HS-27A (cell line): ENCODE measurements around the gene ENDOG.
"Not testable (repeated sequence)": the region's sequence is repeated elsewhere in the genome, so short reads cannot be mapped to it uniquely, and the experiment has no call there.

ENCODE experiments used
- DNase-seq: peaks from one replicate; pipeline ENCODE4 v3.0.0-alpha.2; 2012; ENCODE audit warnings: low read depth, missing footprints

ENDOG gene

DNA sequence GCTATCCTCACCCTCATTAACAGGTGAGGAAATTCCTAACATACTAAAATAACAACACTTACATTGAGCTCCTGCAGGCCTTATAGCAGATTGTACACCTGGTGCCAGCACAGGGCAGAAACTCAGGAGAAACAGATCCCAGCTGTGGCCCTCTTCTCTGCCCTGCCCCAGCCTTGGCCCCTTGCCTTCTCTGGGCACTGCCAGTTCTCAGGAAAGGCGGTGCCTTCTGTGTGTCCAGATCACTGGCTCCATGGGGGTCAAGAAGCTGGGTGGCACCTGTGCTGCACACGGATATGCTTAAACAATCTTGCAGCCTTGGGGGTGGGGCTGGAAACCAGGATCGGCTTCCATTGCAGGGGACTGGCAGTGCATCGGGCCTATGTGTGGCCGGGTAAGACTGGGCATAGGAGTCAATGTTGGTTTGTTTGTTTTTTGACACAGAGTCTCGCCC lies 44.1 kb downstream of the ENDOG start:
- DNase-seq: no peak

DNA sequence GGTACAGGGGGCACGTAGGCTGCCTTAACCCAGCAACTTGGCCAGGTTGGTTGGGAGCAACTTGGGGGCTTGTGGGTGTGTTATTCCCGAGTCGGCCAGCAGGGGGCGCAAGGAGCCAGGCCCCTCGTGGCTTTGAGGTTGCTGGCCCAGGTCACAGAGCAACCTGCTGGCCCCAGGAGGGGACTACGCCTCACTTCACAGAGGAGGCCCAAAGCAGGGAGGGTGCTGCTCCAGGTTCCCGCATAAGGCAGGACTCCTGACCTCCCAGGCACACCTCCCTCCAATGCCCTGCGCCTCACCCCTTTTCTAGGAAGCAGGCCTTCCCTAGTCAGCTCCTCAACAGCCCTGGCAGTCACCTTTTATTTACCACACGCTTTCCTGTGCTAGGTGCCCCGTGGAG lies 45.3 kb downstream of the ENDOG start:
- no peak for DNase-seq

GRCh38 chr9:128870128-128870940 lies 52.0 kb downstream of the ENDOG start:
- no peak for DNase-seq

- DNase-seq: not testable (repeated sequence)
Observed at GRCh38 chr9:128870941-128871265, 52.6 kb downstream of the ENDOG start.
